Right renal pelvis (tissue), 4 donors: ENCODE measurements around the gene TMEM207. TPM values are rescaled to one million over a fixed set of nuclear protein-coding genes. Genes with fewer than 3 reads are reported as not detected.
"Not testable (repeated sequence)": the region's sequence is repeated elsewhere in the genome, so short reads cannot be mapped to it uniquely, and the experiment has no call there.

ENCODE experiments used
- DNase-seq, 4 donors: peaks; one replicate each; pipeline ENCODE4 v3.0.0-alpha.2; 2013; ENCODE audit warnings: low read depth in 4 of 4, low spot score in 3 of 4, missing footprints in 1 of 4
- polyA plus RNA-seq, 4 donors: library from polyadenylated mRNA; unstranded; fragments of 120-200 nt; gene quantifications; one replicate each; pipeline ENCODE4 v1.2.1, GENCODE V29; 2013; ENCODE audit not compliant: insufficient read length in 4 of 4

The TMEM207 gene
- 10 to 100 TPM; 15.9 to 23.9 (median 20.4) TPM for polyA plus RNA-seq

GRCh38 chr3:190449801-190450200, at the start of gene TMEM207:
Gene TMEM207, minus strand, starts transcription at chr3:190449901. Its CDS starts 92 bp downstream, at chr3:190449809.
- DNase-seq: no peak

- no peak for DNase-seq
Observed at GRCh38 chr3:190499122-190499521, 49.4 kb upstream of the TMEM207 start.

- no peak for DNase-seq
Observed at GRCh38 chr3:190498293-190498692, 48.6 kb upstream of the TMEM207 start.

- DNase-seq: no peak
Observed at GRCh38 chr3:190497811-190498210, 48.1 kb upstream of the TMEM207 start.

- no peak for DNase-seq
Observed at GRCh38 chr3:190496859-190497258, 47.2 kb upstream of the TMEM207 start.

GRCh38 chr3:190495796-190496195, 46.1 kb upstream of the TMEM207 start:
- no peak for DNase-seq

- no peak for DNase-seq
Observed at GRCh38 chr3:190495354-190495753, 45.7 kb upstream of the TMEM207 start.

- DNase-seq: no peak
Observed at GRCh38 chr3:190494907-190495306, 45.2 kb upstream of the TMEM207 start.

- DNase-seq: no peak
Observed at GRCh38 chr3:190492966-190493365, 43.3 kb upstream of the TMEM207 start.

GRCh38 chr3:190492129-190492528, 42.4 kb upstream of the TMEM207 start:
- no peak for DNase-seq

GRCh38 chr3:190491533-190492054, 41.9 kb upstream of the TMEM207 start:
- no peak for DNase-seq

- DNase-seq: no peak
Observed at GRCh38 chr3:190486908-190487607, 37.4 kb upstream of the TMEM207 start.

GRCh38 chr3:190486533-190486864, 36.8 kb upstream of the TMEM207 start:
- no peak for DNase-seq

GRCh38 chr3:190485830-190486532, 36.3 kb upstream of the TMEM207 start:
- DNase-seq: peak in 3 of 4 donors; percentile 13 to 29 (median 23)

GRCh38 chr3:190481779-190482178, 32.1 kb upstream of the TMEM207 start:
- DNase-seq: no peak

GRCh38 chr3:190473261-190473660, 23.6 kb upstream of the TMEM207 start:
- not testable (repeated sequence) for DNase-seq

GRCh38 chr3:190467922-190468321, 18.2 kb upstream of the TMEM207 start:
- no peak for DNase-seq

GRCh38 chr3:190458040-190458439, 8.3 kb upstream of the TMEM207 start:
- DNase-seq: no peak

- no peak for DNase-seq
Observed at GRCh38 chr3:190456770-190457169, 7.1 kb upstream of the TMEM207 start.

GRCh38 chr3:190455828-190456227, 6.1 kb upstream of the TMEM207 start:
- peak in 1 of 4 donors; percentile 26 for DNase-seq

GRCh38 chr3:190448256-190448655, 1.4 kb downstream of the TMEM207 start:
- DNase-seq: no peak
